Esophagus muscularis mucosa (tissue), 4 donors: ENCODE results near the gene GGACT. TPM values are rescaled to one million over a fixed set of nuclear protein-coding genes. Genes with fewer than 3 reads are reported as not detected.

Experiments
- DNase-seq: peaks from one replicate; pipeline ENCODE4 v3.0.0-alpha.2; 2017; ENCODE audit errors: extremely low spot score
- H3K27ac ChIP-seq, 4 donors: fragments of 200-600 bp; sonication (generic); replicated peaks in 1 of 4; 1 replicate in 3 of 4; 2 replicates in 1 of 4; pipeline ENCODE4 v1.5.1; 2016 to 2019; ENCODE audit warnings: mild to moderate bottlenecking in 1 of 4
- H3K27me3 ChIP-seq, 4 donors: fragments of 200-600 bp; sonication (generic); one replicate each; pipeline versions ENCODE4 v1.5.1 to v1.6.0; 2016 to 2019
- H3K36me3 ChIP-seq, 4 donors: fragments of 200-600 bp; sonication (generic); one replicate each; pipeline ENCODE4 v1.5.1; 2016 to 2019
- H3K4me1 ChIP-seq, 4 donors: fragments of 200-600 bp; sonication (generic); one replicate each; pipeline ENCODE4 v1.5.1; 2016 to 2019
- H3K4me3 ChIP-seq, 4 donors: fragments of 200-600 bp; sonication (generic); 1 replicate in 2 of 4; 2 replicates in 2 of 4; pipeline ENCODE4 v1.5.1; 2016 to 2019; ENCODE audit warnings: mild to moderate bottlenecking in 4 of 4, moderate library complexity in 1 of 4
- H3K9me3 ChIP-seq, 4 donors: fragments of 200-600 bp; sonication (generic); 1 replicate in 3 of 4; 2 replicates in 1 of 4; pipeline ENCODE4 v1.5.1; 2016 to 2019
- CTCF ChIP-seq, 3 experiments: fragments of 200-600 bp in 2 of 3; fragments of 450-650 bp in 1 of 3; sonication (generic) in 2 of 3; IDR thresholded peaks; one replicate each; pipeline ENCODE4 v1.5.1; 2017 to 2019; ENCODE audit warnings: antibody characterized with exemption in 3 of 3, mild to moderate bottlenecking in 2 of 3, moderate library complexity in 1 of 3
- EP300 ChIP-seq: sonication (generic); formaldehyde crosslinking; IDR thresholded peaks from one replicate; pipeline ENCODE4 v1.6.1; 2017; ENCODE audit warnings: antibody characterized with exemption
- POLR2A ChIP-seq: fragments of 450-650 bp; IDR thresholded peaks from one replicate; pipeline ENCODE4 v1.6.1; 2017; ENCODE audit warnings: antibody characterized with exemption, moderate library complexity, mild to moderate bottlenecking, low read depth
- POLR2AphosphoS5 ChIP-seq, 2 donors: sonication (generic); formaldehyde crosslinking; IDR thresholded peaks; one replicate each; pipeline ENCODE4 v1.6.1; 2017; ENCODE audit warnings: antibody characterized with exemption in 2 of 2
- WGBS: methylation state at CpG from one replicate; pipeline ENCODE4 v1.1.5; 2018; 5-methylcytosine and 5-hydroxymethylcytosine counted together
- intact Hi-C: fragments of 100-400 bp; cut with DNase I; formaldehyde crosslinking; loops from one replicate; pipeline ENCODE4 v1.15.1; 2023
- total RNA-seq, 4 donors: library from RNA; depleted of rRNA; stranded (reverse); fragments of >200 nt; gene quantifications; one replicate each; pipeline versions ENCODE4 v1.1.0 to v1.2.1, GENCODE V29; 2016

GGACT gene
- total RNA-seq, 4 donors from 2014 or later = 1.2 to 2.9 (median 1.3) TPM

- Histone ChIP-seq H3K4me3 (no peak overlapping the region), H3K4me1 (no peaks in the 10 kb centered on the region), H3K36me3 (peaks cover 26 to 69% (median 45%) of the 10 kb centered on the region in 4 donors), H3K9me3 (no peaks in the 10 kb centered on the region), H3K27me3 (no peaks in the 10 kb centered on the region), H3K27ac (no peak overlapping the region)
- intact Hi-C loops = no loop called here
- DNase-seq = no peak
- TF ChIP-seq CTCF (IDR thresholded peaks at IDR 0.05) (no peak), EP300 (no peak), POLR2A (no peak), POLR2AphosphoS5 (IDR thresholded peaks at IDR 0.05) (no peak)
- 91% methylated on average over 12 of the region's 12 CpGs for WGBS
These were observed 46.1 kb upstream of the GGACT start for GRCh38 chr13:100634696-100635095.

GRCh38 chr13:100633461-100633860 lies 44.9 kb upstream of the GGACT start:
- intact Hi-C loops = no loop called here
- Histone ChIP-seq H3K4me1 (no peaks in the 10 kb centered on the region), H3K27me3 (no peaks in the 10 kb centered on the region), H3K27ac (peak overlapping the region in 3 of 4 donors; percentile 29 to 51 (median 36)), H3K36me3 (peaks cover 31 to 78% (median 54%) of the 10 kb centered on the region in 4 donors), H3K4me3 (no peak overlapping the region), H3K9me3 (no peaks in the 10 kb centered on the region)
- DNase-seq = no peak
- WGBS = 88% methylated on average over 2 of the region's 2 CpGs
- TF ChIP-seq CTCF (IDR thresholded peaks at IDR 0.05) (no peak), POLR2AphosphoS5 (IDR thresholded peaks at IDR 0.05) (no peak), POLR2A (no peak), EP300 (no peak)

DNA sequence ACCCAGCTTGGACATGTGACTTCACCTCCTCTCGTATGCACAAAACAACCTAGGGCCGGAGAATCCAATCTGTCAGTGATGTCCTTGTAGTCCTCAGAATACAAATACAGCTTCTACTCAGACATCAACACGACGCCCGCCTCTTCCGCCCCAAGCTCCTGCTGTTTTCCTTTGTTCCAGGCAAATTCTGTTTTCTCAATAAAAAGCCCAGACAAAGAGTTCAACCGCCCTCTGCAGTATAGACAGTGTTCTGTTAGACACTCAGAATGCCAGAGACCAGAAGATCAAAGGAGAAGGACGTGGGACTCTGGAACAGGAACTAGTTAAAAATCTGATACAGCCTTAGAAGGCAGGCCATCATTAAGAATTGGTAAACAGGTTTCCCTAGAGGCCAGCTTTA lies 42.0 kb upstream of the GGACT start:
- Histone ChIP-seq H3K36me3 (peaks cover 12 to 75% (median 47%) of the 10 kb centered on the region in 4 donors), H3K4me1 (no peaks in the 10 kb centered on the region), H3K27me3 (no peaks in the 10 kb centered on the region), H3K9me3 (no peaks in the 10 kb centered on the region), H3K4me3 (no peak overlapping the region), H3K27ac (no peak overlapping the region)
- TF ChIP-seq POLR2AphosphoS5 (IDR thresholded peaks at IDR 0.05) = no peak
- TF ChIP-seq POLR2A = no peak
- TF ChIP-seq CTCF (IDR thresholded peaks at IDR 0.05) = no peak
- no peak for TF ChIP-seq EP300
- intact Hi-C loops = no loop called here
- 82% methylated on average over 8 of the region's 8 CpGs for WGBS
- DNase-seq = no peak

GRCh38 chr13:100627120-100627519 lies 38.5 kb upstream of the GGACT start:
- no peak overlapping the region for H3K27ac ChIP-seq
- TF ChIP-seq POLR2AphosphoS5 (IDR thresholded peaks at IDR 0.05) = no peak
- TF ChIP-seq EP300 = no peak
- TF ChIP-seq POLR2A = no peak
- no peak for TF ChIP-seq CTCF (IDR thresholded peaks at IDR 0.05)
- DNase-seq = no peak
- intact Hi-C loops = no loop called here
- no peaks in the 10 kb centered on the region for H3K9me3 ChIP-seq
- no peak overlapping the region for H3K4me3 ChIP-seq
- H3K4me1 ChIP-seq = no peaks in the 10 kb centered on the region
- H3K27me3 ChIP-seq = no peaks in the 10 kb centered on the region
- whole genome bisulfite sequencing = 87% methylated on average over 5 of the region's 15 CpGs
- peaks cover 6 to 84% (median 39%) of the 10 kb centered on the region in 4 donors for H3K36me3 ChIP-seq

GRCh38 chr13:100625447-100625846 lies 36.9 kb upstream of the GGACT start:
- Histone ChIP-seq H3K9me3 (no peaks in the 10 kb centered on the region), H3K27ac (no peak overlapping the region), H3K4me1 (no peaks in the 10 kb centered on the region), H3K4me3 (no peak overlapping the region), H3K27me3 (no peaks in the 10 kb centered on the region), H3K36me3 (peaks cover 6 to 87% (median 38%) of the 10 kb centered on the region in 4 donors)
- TF ChIP-seq POLR2A = no peak
- no peak for TF ChIP-seq CTCF (IDR thresholded peaks at IDR 0.05)
- no peak for TF ChIP-seq EP300
- TF ChIP-seq POLR2AphosphoS5 (IDR thresholded peaks at IDR 0.05) = no peak
- intact Hi-C loops = no loop called here
- 76% methylated on average over 9 of the region's 9 CpGs for WGBS
- DNase-seq = no peak
